HG03108 (cell line): ENCODE results near the gene AHDC1.
"Not testable (repeated sequence)": the region's sequence is repeated elsewhere in the genome, so short reads cannot be mapped to it uniquely, and the experiment has no call there.

Experiments
- ATAC-seq: cut with Tn5 transposase; IDR thresholded peaks from one replicate; pipeline ENCODE4 v1.9.1; 2021; ENCODE audit warnings: moderate library complexity; ENCODE audit not compliant: unreplicated experiment

Gene AHDC1

DNA sequence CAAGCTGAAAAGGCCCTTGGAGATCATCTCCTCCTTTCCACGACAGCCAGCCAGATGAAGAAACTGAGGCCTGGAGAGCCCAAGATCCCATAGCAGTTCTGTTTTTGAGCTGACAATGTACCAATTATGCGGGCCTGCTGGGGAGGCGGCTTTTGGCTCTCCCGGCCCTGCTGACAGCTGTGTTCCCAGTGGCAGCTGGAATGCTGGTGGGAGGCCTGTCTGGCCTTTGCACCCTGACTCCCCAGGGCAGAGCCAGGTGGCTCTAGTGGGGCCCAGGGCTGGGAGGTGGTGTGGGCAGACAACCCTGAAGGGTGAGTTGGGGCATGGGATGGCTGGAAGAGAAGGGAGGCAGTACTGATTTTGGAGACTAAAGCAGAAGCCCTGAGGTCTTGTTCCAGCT, 83.3 kb downstream of the AHDC1 start:
- no peak for ATAC-seq

DNA sequence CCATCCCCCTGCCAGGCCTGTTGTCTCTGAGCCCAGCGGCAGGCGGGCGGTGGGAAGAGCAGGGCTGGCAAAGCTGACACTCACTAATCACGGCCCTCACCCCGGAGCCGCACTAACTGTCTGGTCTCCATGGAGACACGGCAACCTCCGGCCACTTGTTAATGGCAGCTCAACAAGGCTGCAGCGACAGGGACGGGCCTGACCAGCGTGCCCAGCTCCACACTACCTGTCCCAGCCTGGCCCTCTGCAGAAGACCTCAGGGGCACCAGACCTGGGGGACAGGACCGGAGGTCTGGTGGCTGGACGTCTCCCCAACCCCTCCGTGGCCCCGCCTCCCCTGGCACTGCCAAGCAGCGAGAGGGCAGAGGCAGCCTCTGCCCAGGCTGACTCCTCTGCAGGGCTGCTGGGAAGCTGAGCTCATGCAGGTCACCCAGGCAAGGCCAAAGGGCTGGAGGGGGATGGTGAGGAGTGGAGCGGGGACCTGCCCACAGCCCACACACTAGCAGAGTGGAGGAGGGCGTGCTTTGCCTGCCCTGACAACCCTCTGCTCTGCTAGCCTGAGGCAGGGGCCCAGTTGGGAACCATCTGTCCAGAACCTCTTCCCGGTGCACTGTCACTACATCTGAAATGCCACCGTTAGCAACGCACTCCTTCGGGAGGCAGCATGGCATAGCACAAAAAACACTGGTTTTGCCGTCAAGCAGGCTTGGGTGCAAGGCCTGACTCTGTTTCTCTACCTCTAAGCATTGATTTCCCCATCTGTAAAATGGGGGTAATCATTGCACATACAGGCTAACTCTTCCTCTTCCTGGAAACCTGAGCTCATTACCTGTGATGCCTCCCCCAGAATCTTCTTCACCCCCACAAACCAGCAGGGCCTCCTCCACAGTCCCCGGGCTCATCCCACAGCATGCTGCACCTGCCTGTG, 84.3 kb downstream of the AHDC1 start:
- ATAC-seq = no peak

DNA sequence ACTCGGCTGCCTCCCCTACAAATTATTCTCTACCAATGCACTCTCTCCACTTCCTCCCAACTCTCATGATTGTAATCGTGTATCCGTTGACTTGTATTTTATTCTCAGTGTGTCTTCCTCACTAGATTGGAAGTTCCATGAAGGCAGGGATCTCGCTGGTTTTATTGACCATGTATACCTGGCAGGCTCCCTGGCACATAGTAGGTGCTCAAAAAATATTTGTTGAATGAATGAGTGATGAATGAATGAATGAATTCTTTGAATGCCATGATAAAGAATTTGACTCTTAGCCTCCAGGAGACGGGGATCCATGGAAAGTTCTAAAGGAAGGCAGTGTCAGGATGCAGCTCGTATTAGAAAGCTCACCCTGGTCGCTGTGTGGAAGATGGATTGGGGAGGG, 85.1 kb downstream of the AHDC1 start:
- ATAC-seq = no peak

DNA sequence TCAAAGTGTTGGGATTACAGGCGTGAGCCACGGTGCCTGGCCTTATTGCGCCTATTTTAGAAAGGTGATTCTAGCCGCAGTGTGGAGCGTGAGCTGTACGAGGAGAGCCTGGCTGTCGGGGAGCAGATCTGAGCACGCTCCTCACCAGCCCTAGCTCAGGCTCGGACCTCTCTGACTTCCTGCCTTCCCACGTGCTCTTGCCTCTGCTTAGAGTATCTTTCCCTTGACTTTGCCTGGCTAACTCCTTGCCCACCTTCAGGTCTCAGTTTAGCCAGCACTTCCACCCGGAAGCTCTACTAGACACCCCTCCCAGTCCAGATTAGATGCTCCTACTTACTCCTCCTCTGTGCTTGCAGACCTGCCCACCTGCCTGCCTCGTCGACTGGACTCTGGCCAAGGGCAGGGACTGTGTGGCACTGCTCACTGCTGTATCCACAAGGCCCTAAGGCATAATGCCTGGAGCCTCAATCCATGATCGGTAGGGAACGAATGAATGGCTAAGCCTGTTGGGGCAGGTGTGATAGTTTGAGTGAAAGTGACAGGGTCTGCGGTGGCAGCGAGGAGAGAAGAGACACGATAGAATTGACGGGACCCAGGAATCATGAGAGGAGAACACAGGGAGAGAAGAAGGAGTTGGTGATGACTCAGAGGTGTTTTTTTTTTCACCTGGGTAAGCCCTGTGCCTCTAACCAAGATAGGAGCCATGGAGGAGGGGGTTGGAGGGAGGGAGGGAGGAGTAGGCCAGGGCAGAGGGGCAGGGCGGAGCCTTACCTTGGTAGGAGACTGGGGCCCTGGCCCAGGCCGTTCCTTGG, 85.8 kb downstream of the AHDC1 start:
- no peak for ATAC-seq

DNA sequence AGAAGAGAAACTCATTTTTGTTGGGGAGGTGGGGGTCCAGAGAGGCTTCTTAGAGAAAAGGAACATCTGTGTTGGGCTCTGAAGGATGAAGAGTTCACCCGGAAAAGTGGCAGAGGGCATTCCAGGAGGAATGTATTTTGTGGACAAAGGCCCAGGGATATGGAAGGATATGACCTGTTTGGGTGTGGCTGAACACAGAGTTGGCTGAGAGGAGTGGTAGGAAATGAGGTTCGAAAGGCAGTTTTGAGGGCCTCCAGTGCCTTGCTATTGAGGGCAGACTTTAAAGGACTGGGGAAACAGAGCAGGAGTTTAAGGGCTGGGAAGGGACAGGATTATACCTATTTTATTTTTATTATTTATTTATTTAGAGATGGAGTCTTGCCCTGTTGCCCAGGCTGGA, 86.6 kb downstream of the AHDC1 start:
- ATAC-seq = no peak

DNA sequence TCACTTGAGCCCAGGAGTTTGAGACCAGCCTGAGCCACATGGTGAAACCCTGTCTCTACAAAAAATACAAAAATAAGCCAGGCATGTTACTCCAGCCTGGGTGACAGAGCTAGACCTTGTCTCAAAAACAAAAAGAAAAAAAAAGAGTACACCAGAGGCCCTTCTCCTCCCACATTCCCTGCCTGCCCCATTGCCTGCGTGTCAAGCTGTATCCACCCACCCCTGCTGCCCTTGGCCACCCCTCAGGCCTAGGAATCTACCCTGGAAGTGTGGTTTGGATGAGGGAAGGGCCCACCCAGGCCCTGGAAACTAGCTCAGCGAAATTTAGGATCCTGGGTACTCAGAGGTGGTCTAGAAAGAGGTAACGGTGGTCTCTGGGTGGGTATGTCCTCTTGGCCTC, 88.3 kb downstream of the AHDC1 start:
- ATAC-seq = no peak

DNA sequence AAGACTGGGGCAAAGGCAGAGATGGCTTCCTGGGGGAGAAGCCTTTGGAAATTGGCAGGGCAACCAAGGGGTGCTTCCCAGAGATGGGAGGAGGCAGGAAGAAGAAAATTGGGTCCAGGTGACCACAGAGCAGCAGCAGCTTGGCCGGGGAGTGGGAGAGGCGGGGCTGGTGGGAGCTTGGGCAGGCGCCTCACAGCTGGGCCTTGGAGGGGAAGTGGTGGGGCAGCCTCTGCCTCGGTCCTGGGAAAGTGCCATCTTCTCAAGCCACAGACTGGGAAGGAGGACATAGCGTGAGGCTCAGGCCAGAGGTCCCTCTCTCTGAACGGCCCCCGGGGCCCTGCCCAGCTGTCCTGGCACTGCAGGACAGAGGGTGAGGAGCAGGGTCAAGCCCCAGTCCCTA, 90.0 kb downstream of the AHDC1 start:
- no peak for ATAC-seq

DNA sequence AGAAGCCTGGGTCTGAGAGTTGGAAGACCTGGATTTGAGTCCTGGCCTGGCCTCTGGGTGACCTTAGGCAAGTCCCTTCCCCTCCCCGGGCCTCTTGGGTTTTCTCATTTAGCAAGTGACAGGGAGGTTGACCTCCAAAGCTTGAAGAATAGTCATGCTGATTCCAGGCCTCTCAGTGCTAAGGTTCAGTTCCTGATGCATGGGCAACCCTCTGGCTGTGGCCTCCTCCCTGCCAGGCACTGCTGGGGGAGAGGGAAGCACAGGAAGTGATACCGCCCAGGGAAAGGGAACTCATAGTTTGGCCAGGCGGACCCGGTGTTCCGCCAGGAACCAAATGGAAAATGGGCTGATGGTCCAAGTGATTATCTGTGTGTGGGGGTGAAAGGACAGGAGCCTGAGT, 90.4 kb downstream of the AHDC1 start:
- ATAC-seq = no peak

DNA sequence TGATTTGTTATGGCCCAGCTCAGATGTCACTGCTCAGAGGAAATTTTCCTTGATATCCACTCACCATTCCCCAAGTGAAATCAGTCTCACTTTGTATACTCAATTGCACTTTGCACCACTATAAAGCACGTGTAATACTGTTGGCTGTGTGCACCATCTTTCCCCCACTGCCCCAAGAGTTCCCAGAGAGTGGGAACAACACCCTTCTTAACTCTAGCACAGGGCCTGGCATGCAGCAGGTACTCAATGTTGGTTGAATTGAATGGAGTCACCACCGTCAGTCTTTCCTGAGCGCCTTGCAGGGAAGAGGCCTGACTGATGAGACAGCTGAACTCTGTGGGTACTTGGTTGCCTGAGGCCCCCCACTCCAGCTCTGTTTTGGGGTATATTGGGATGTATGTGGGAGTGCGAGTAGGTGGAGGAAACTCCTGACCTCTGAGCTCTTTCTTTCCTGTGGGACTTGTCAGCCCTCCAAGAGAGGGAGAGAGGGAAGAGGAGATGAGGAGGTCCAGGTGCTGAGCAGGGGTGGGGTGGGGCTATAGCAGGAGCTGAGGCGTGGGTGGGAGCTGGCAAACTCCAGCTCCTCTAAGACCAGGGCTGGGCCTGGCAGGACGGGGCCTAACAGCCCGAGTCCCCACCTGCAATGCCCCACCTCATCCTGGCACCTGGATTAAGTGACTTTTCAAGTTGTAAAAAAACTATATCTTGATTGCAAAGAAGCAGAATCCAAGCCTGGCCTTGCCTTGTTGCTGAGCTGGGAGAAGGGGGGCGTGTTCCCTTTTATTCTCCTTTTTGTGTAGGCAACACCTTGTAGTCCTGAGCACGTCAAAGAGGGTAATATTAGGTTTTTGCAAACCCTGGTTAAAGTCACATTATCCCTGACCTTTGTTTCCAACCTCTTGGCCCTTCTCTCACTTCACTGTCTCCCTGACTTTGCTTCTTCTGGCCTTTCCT, 94.5 kb downstream of the AHDC1 start:
- ATAC-seq = no peak

DNA sequence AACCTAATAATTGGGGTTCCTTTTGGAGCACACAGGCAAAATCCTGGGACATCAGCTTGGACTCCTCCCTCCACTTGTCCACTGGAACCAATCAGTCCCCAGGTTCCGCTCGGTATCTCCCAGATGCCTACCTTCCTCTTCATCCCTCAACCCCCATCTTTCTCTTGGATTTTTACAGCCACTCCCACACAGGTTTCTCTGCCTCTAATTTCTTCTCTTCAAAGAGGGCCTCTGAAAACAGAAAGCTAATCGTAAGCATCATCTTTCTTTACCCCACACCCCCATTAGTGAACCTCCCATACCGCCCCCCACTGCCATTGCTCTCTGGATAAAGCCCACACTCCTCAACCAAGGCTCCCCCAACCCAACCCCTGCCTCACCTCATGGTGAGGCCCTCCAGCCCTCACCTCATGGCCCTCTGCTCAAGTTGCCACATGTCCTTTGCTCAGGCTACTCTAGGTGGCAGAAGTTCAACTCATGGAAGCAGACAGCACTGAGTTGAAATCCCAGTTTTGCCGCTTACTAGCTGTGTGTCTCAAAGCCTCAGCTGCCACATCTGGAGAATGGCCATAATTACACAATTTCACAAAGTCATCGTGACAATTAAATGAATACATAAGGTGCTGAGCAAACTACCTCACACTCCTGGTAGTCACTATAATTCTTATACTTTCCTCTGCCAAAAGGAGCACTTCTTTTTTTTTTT, 95.8 kb downstream of the AHDC1 start:
- no peak for ATAC-seq

DNA sequence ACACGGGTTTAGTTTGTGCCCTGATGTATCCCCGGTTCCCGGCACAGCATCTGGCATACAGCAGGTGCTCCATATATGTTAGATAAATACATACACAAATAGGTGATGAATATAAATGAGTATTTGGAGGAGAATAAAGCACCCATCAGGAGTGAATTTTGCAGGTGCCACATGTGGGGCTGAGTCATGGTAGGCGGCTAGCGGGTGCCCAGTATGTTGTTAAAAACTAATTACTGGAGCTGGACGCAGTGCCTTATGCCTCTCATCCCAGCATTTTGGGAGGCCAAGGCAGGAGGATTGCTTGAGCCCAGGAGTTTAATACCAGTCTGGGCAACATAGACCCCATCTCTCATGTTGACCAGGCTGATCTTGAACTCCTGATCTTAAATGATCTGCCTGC, 97.2 kb downstream of the AHDC1 start:
- no peak for ATAC-seq

DNA sequence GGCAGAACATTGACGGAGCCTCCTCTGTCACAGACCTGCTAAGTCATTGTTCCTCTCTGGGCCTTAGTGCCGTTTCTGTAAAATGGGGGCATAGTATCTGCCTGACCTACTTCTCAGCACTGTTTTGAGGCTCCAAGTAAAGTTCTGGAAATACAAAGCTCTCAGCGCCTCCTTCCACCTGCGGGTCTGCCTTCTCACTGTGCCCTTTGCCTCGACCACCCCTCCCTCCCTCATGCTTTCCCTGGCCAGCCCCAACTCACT, 98.6 kb downstream of the AHDC1 start:
- no peak for ATAC-seq

DNA sequence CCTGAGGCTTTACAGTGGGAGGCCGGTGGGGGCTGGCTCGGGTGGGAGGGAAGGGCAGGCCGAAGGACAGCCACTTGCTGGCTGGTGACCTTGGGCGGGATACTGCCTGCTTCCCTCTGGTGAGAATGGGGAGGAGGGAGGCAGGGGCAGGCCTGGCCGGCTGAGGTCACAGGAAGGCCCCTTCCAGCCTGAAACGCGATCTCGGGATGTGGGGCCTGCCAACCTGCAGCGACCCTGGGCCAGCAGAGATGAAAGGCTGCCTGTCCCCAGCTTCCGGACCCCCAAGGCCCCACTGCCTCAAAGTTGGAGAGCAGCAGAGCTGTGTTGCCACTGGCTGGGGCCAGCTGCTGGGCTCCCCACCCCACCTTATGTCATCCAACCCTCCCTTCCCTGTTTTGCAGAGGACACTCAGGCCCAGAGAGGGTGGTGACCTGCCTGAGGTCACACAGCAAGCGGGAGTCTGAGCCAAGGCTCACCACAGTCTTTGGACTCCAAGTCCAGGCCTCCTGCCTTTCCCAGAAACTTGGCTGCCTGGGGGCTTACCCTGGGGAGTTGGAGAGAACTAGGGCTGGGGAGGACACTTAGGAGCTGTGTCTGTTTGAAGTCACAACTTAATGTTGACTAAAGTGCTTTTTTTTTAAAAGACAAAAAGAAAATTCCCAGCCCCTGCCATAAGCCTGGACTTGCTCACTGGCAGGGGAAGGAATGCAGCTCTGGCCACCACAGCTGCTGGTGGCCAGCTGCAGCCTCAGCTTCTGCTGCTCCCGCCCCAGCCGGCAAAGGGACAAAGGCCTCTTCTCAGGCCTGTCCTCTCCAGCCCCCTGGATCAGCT, 99.1 kb downstream of the AHDC1 start:
- no peak for ATAC-seq

DNA sequence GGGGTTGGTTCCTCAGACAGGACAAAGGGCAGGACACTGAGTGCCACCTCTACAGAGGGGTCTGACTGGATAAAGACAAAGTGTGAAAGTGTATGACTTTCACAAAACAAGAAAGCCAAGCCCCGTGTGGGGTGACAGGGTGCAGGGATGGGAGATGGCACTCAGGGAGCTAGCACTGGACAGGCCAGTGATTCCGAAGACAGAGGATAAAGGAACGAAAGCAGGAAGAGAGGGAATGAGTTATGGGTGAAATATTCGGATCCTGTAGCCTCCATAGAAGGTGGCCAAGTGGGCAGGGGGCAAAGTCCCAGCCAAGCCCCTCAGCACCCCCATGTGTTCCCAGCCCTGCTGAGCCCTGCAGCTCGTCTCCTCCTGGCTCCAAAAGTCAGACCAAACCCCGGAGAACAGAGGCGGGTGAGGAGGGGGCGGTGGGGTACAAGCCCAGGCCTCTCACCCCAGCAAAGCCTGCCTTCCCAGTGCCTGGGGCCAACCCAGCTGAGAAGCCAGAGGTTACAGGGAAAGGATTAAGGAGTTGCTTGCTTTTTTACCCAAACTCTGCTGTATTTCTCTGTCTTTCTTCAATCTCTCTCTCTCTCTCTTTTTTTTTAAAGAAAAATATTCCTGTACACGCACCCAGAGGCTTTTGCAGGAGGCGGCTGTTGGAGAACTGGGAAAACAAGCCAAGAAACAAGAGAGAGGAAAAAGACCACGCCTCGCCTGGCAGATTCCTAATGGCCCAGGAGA, 99.9 kb downstream of the AHDC1 start:
- ATAC-seq = no peak

DNA sequence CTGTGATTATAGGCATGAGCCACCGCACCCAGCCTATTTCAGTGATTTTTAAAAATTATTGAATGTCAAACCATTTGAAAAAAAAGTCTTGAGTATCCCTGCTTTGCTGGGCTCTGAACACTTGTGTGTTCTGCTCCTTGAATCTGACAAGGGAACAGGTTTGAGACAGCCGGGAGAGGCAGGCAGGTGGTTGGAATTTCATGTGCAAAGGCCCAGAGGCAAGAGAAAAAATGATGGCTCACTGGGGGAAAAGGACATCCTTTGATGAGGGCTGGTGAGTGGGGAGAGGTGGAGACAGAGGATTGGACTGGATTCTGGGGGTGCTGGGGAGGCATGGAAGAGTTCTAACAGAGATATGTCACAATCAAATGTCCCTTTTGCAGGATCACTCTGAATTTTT, 100.9 kb downstream of the AHDC1 start:
- no peak for ATAC-seq

DNA sequence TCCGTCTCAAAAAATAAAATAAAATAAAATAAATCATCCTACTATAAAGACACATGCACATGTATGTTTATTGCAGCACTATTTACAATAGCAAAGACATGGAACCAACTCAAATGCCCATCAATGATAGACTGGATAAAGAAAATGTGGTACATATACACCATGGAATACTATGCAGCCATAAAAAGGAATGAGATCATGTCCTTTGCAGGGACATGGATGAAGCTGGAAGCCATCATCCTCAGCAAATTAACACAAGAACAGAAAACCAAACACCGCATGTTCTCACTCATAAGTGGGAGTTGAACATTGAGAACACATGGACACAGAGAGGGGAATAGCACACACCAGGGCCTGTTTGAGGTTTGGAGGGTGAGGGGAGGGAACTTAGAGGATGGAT, 102.8 kb downstream of the AHDC1 start:
- ATAC-seq = not testable (repeated sequence)

DNA sequence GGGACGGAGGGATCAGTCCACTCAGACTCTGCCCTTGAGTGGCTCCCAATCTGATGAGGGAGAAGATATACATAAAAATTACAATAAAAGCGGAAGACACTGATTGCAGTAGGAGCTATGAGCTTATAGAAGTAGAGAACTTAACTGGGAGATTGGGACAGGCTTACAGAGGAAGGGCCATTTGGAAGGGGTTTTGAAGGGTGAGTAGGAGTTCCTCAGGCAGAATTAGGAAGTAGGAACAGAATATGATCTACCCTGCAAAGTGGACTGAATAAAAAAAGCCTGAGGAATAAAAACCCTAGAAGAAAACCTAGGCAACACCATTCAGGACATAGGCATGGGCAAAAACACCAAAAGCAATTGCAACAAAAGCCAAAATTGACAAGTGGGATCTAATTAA, 104.8 kb downstream of the AHDC1 start:
- ATAC-seq = no peak

DNA sequence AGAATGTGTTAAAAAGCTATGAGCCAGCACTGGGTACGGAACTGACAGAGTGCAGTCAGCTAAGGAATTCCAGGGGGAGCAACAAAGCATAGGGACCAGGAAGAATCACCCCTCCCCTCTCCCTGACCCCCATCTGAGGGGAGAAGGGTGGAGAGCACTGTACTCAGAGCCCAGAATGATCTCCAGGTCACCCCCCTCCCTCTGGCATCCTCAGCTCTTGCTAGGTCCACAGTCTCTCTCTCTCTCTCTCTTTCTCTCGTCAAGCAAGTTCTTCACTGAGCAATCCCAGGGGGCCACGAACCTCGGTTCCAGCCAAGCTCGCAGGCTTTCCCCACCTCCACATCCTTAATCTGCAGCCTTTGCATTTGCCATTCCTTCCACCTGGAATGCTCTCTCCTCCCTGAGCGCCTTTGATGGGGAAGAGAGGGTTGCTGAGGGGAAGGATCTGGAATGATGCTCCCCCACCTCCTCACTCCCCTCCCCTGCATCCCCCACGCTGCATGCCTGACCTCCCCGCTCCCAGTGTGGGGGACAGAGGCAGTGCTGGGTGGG, 107.3 kb downstream of the AHDC1 start:
- no peak for ATAC-seq

DNA sequence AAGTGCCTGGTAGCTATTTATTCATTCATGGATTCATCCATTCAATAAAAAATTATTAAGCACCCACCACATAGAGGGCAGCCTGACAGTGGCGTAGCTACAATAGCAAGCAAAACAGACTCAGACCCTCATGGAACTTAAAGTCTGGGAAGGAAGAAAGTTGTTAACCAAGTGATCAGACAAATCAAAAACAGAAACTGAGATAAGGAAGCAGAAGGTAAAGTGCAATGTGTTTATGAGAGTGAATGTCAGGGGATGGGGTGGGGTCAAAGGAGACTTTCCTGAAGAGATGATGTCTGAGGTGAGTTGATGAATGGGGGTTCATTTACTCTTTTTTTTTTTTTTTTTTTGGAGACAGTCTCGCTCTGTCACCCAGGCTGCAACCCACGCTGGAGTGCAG, 111.1 kb downstream of the AHDC1 start:
- no peak for ATAC-seq
